ENCODE data around the gene SIN3A. TPM values are rescaled to one million over a fixed set of nuclear protein-coding genes. Genes with fewer than 3 reads are reported as not detected.

SIN3A gene
- total and polyA plus RNA-seq, 9 of the 15 experiments (the other 6 are each of a cell fraction or from before 2014, with no cell fraction given) = 11.1 to 70.3 (median 25.3) TPM

GRCh38 chr15:75451674-75452363, at the start of gene SIN3A (continued):
- TF ChIP-seq ATF1 (CRISPR knock-in tag; IDR thresholded peaks at IDR 0.05) (no peak), ATF1 (tag; IDR thresholded peaks at IDR 0.05) (peak; percentile 83), E2F1 (CRISPR knock-in tag; IDR thresholded peaks at IDR 0.05) (0 out of 2 replicates have a peak, but pooled peaks have one; percentile 55), GABPA (tag; conservative IDR thresholded peaks at IDR 0.05; ENCODE audit: low read depth) (peak; percentile 74), ZBTB7A (IDR thresholded peaks at IDR 0.05; ENCODE audit: borderline replicate concordance, control insufficient read depth, low read depth, low read length) (peak; percentile 86)

- no peaks in the 10 kb centered on the region for H3K4me1 ChIP-seq (replicated peaks in 1 of 2; ENCODE audit: control insufficient read depth in 2 of 2, insufficient read depth in 2 of 2, low read length in 2 of 2)
- H3K4me3 ChIP-seq = no peak overlapping the region
- no peaks in the 10 kb centered on the region for H3K9me3 ChIP-seq (replicated peaks; ENCODE audit: control insufficient read depth, insufficient read depth, low read depth, low read length)
- TF ChIP-seq ILF3 (IDR thresholded peaks at IDR 0.05; ENCODE audit: borderline replicate concordance) = no peak
- no TSS peak for BruUV-seq (replicated peaks)
- POLR2A ChIA-PET = interaction anchor here (2.6 kb wide), 1 partner anchor 37 kb away, joined by 9 read pairs; no protein-coding TSS in a partner anchor
- H3K9me1 ChIP-seq (ENCODE audit: control insufficient read depth, insufficient read depth, low read length) = no peaks in the 10 kb centered on the region
- CTCF ChIA-PET (ENCODE audit: low intra/inter-chr PET ratio) = no interaction called here
- FAIRE-seq (no peak), ATAC-seq (no peak), DNase-seq (ENCODE audit: extremely low read depth in 1 of 4, low spot score in 3 of 4) (no peak)
- intact Hi-C loops (cut with micrococcal nuclease) = no loop called here
- 64% methylated on average over 2 of the region's 4 CpGs for WGBS (ENCODE audit: insufficient coverage, low coverage, missing lambda C conversion rate)
- in situ Hi-C loops (cut with MboI) = no loop called here
- H3K36me3 ChIP-seq (ENCODE audit: control insufficient read depth, insufficient read depth, low read length) = peaks cover 9% of the 10 kb centered on the region; the same call in 1 of the 3 replicates
- H3K4me2 ChIP-seq (ENCODE audit: insufficient read depth, low read length) = no peak overlapping the region
- no peak overlapping the region for H3K27ac ChIP-seq (ENCODE audit: extremely low read depth, low read depth, low read length)
- no peak overlapping the region for H3K9ac ChIP-seq (ENCODE audit: insufficient read depth in 1 of 2, low read depth in 2 of 2, low read length in 2 of 2)
- no peak overlapping the region for H2AFZ ChIP-seq (ENCODE audit: low read depth, low read length)
- no peaks in the 10 kb centered on the region for H4K20me1 ChIP-seq (replicated peaks; ENCODE audit: control insufficient read depth, insufficient read depth, low read length)
- H3K79me2 ChIP-seq (ENCODE audit: control insufficient read depth, insufficient read depth, low read length) = no peaks in the 10 kb centered on the region
- H3K27me3 ChIP-seq (ENCODE audit: control insufficient read depth in 2 of 2, insufficient read depth in 2 of 2, low read length in 2 of 2) = no peaks in the 10 kb centered on the region
Measured at GRCh38 chr15:75493732-75494131, 42.2 kb upstream of the SIN3A start.

All from K562 (cell line).